AG10803 (cell line): Measurements from ENCODE around the gene PCP4.

Source experiments
- DNase-seq: peaks from one replicate; pipeline ENCODE4 v3.0.0; 2010; ENCODE audit warnings: low read depth
- H3K4me3 ChIP-seq: 2 replicates; pipeline ENCODE4 v1.5.1; 2011; ENCODE audit warnings: mild to moderate bottlenecking, low read length, control low read depth
- CTCF ChIP-seq: conservative IDR thresholded peaks from 2 replicates; pipeline ENCODE4 v1.5.1; 2011; ENCODE audit warnings: mild to moderate bottlenecking, low read length, control low read depth, inconsistent platforms

Gene PCP4

GRCh38 chr21:39956586-39956985 lies 89.3 kb downstream of the PCP4 start:
- DNase-seq = no peak
- no peak overlapping the region for H3K4me3 ChIP-seq
- no peak for TF ChIP-seq CTCF

- TF ChIP-seq CTCF = no peak
- no peak overlapping the region for H3K4me3 ChIP-seq
- no peak for DNase-seq
Measured at GRCh38 chr21:39958731-39959130, 91.5 kb downstream of the PCP4 start.

DNA sequence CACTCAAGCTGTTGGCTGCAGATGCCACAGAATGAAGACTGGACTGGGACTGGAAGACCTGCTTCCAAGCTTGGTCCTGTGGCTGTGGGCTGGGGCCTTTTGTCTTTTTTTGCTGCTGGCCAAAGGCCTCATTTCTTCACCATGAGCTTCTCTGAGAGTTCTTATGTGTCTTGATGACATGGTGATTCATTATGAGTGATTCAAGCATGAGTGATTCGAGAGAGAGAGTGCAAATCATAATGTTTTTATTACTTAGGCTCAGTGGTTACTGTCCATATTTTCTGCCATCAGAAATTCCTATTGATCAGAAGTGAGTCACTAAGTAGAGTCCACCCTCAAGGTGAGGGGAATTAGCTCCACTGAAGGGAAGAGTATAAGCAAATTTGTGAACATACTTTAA lies 94.0 kb downstream of the PCP4 start:
- no peak for TF ChIP-seq CTCF
- DNase-seq = no peak
- H3K4me3 ChIP-seq = no peak overlapping the region

DNA sequence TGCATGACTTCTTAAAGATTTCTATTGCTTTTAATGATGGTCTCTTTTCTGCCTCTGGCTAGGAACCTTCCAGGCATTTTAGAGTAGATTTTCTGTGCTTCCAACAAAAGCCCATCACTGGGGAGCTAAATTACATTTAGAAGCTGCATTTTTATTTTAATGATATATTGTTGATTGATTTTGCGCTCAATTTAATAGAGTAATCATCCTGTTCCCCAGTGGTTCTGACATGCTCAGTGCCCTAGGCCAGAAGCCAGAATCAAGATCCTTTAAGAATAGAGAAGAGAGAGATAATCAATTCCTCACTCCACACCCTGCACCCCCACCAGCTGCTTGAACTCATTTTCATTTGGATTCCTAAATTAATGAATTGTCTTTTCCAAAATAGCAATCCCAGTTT lies 97.8 kb downstream of the PCP4 start:
- no peak for TF ChIP-seq CTCF
- H3K4me3 ChIP-seq = no peak overlapping the region
- DNase-seq = no peak

GRCh38 chr21:39966786-39967185 lies 99.5 kb downstream of the PCP4 start:
- H3K4me3 ChIP-seq = no peak overlapping the region
- DNase-seq = no peak
- no peak for TF ChIP-seq CTCF

DNA sequence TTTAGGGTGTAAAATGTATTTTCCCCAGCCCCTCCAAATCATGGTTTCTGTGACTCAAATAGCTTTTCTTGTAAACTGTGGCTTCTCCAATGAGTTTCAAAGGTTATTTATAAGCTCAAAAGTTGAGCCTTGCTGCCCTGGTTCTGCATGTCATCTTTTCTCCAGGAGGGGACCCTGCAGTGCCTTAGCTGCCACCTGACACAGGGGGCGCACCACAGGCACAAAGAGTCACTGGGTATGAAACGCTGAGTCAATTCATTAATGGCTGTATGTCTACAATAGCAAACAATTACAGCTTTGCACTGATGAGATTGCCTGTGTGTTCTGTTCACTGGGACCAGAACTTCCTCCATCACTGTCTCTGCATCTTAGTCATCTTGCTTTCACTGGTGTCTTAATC lies 100.8 kb downstream of the PCP4 start:
- TF ChIP-seq CTCF = no peak
- H3K4me3 ChIP-seq = no peak overlapping the region
- no peak for DNase-seq

- no peak overlapping the region for H3K4me3 ChIP-seq
- DNase-seq = no peak
- no peak for TF ChIP-seq CTCF
Measured at GRCh38 chr21:39969691-39970364, 102.6 kb downstream of the PCP4 start.
